Nephron progenitor cell (in vitro differentiated cells): Measurements from ENCODE around the gene CTNNA2.

ENCODE experiments used
- DNase-seq: peaks from one replicate; pipeline ENCODE4 v3.0.0; 2021
- H3K27ac Mint-ChIP-seq: 2 replicates; pipeline ENCODE4 v1.8.0; 2021; ENCODE audit warnings: mild to moderate bottlenecking, moderate library complexity, mixed read lengths
- H3K27me3 Mint-ChIP-seq: 2 replicates; pipeline ENCODE4 v1.8.0; 2021; ENCODE audit warnings: mild to moderate bottlenecking, low read depth, mixed read lengths; ENCODE audit not compliant: poor library complexity
- H3K36me3 Mint-ChIP-seq: 2 replicates; pipeline ENCODE4 v1.8.0; 2021; ENCODE audit warnings: low read depth, mixed read lengths
- H3K4me1 Mint-ChIP-seq: 2 replicates; pipeline ENCODE4 v1.8.0; 2021; ENCODE audit warnings: mixed read lengths
- H3K4me3 Mint-ChIP-seq: 2 replicates; pipeline ENCODE4 v1.8.0; 2021; ENCODE audit warnings: mild to moderate bottlenecking, moderate library complexity, mixed read lengths
- H3K9me3 Mint-ChIP-seq: 2 replicates; pipeline ENCODE4 v1.8.0; 2021; ENCODE audit warnings: mild to moderate bottlenecking, moderate library complexity, mixed read lengths
- CTCF ChIP-seq: fragments of 200-600 bp; sonication (generic); IDR thresholded peaks from 2 replicates; pipeline ENCODE4 v1.5.0; 2021; ENCODE audit warnings: antibody characterized with exemption

Gene CTNNA2

GRCh38 chr2:80329491-80329890, 816.6 kb downstream of the CTNNA2 start:
- Mint-ChIP-seq H3K27ac (no peak overlapping the region), H3K36me3 (no peaks in the 10 kb centered on the region), H3K4me3 (no peak overlapping the region), H3K9me3 (no peaks in the 10 kb centered on the region), H3K27me3 (no peaks in the 10 kb centered on the region), H3K4me1 (peaks cover 28% of the 10 kb centered on the region)
- no peak for DNase-seq
- no peak for TF ChIP-seq CTCF

- no peak for TF ChIP-seq CTCF
- Mint-ChIP-seq H3K9me3 (no peaks in the 10 kb centered on the region), H3K27me3 (no peaks in the 10 kb centered on the region), H3K4me1 (peaks cover 26% of the 10 kb centered on the region), H3K36me3 (no peaks in the 10 kb centered on the region), H3K27ac (no peak overlapping the region), H3K4me3 (no peak overlapping the region)
- no peak for DNase-seq
Observed at GRCh38 chr2:80330527-80331450, 817.9 kb downstream of the CTNNA2 start.

- H3K36me3 Mint-ChIP-seq: no peaks in the 10 kb centered on the region
- no peak overlapping the region for H3K4me3 Mint-ChIP-seq
- H3K4me1 Mint-ChIP-seq: peaks cover 10% of the 10 kb centered on the region
- H3K9me3 Mint-ChIP-seq: no peaks in the 10 kb centered on the region
- H3K27ac Mint-ChIP-seq: no peak overlapping the region
- no peak for DNase-seq
- no peaks in the 10 kb centered on the region for H3K27me3 Mint-ChIP-seq
- TF ChIP-seq CTCF: no peak
Observed at GRCh38 chr2:80333886-80334285, 821.0 kb downstream of the CTNNA2 start.

GRCh38 chr2:80335411-80335810, 822.6 kb downstream of the CTNNA2 start:
- no peaks in the 10 kb centered on the region for H3K36me3 Mint-ChIP-seq
- H3K4me3 Mint-ChIP-seq: no peak overlapping the region
- no peak for DNase-seq
- H3K27me3 Mint-ChIP-seq: no peaks in the 10 kb centered on the region
- H3K9me3 Mint-ChIP-seq: no peaks in the 10 kb centered on the region
- no peak overlapping the region for H3K27ac Mint-ChIP-seq
- peaks cover 10% of the 10 kb centered on the region for H3K4me1 Mint-ChIP-seq
- TF ChIP-seq CTCF: no peak

- no peaks in the 10 kb centered on the region for H3K36me3 Mint-ChIP-seq
- H3K4me3 Mint-ChIP-seq: no peak overlapping the region
- TF ChIP-seq CTCF: no peak
- H3K4me1 Mint-ChIP-seq: no peaks in the 10 kb centered on the region
- no peak overlapping the region for H3K27ac Mint-ChIP-seq
- H3K27me3 Mint-ChIP-seq: no peaks in the 10 kb centered on the region
- no peak for DNase-seq
- no peaks in the 10 kb centered on the region for H3K9me3 Mint-ChIP-seq
Observed at GRCh38 chr2:80338794-80339193, 825.9 kb downstream of the CTNNA2 start.

- H3K27ac Mint-ChIP-seq: no peak overlapping the region
- H3K9me3 Mint-ChIP-seq: no peaks in the 10 kb centered on the region
- no peak overlapping the region for H3K4me3 Mint-ChIP-seq
- no peak for TF ChIP-seq CTCF
- no peak for DNase-seq
- H3K36me3 Mint-ChIP-seq: no peaks in the 10 kb centered on the region
- no peaks in the 10 kb centered on the region for H3K27me3 Mint-ChIP-seq
- no peaks in the 10 kb centered on the region for H3K4me1 Mint-ChIP-seq
Observed at GRCh38 chr2:80340022-80340421, 827.2 kb downstream of the CTNNA2 start.
